GM13977 (cell line): ENCODE results near the gene MPC2.

Experiments used
- DNase-seq: peaks from one replicate; pipeline ENCODE4 v3.0.0; 2012; ENCODE audit warnings: low spot score
- in situ Hi-C: fragments of 300-500 bp; cut with MboI; formaldehyde crosslinking; loops from one replicate; pipeline ENCODE4 v1.12.0; 2022; ENCODE audit warnings: low sequenced_read_pairs, low pct_unique_long_range_greater_than_20kb, mixed read lengths, inconsistent platforms; ENCODE audit not compliant: unreplicated experiment
- TF ChIP-seq, protein P1 (sequence below): IDR thresholded peaks from 2 replicates; pipeline ENCODE4 v1.5.1; 2012; ENCODE audit warnings: mild to moderate bottlenecking, control low read depth; ENCODE audit not compliant: insufficient read depth; ENCODE audit errors: extremely low read depth, missing control alignments

MPC2 gene

DNA sequence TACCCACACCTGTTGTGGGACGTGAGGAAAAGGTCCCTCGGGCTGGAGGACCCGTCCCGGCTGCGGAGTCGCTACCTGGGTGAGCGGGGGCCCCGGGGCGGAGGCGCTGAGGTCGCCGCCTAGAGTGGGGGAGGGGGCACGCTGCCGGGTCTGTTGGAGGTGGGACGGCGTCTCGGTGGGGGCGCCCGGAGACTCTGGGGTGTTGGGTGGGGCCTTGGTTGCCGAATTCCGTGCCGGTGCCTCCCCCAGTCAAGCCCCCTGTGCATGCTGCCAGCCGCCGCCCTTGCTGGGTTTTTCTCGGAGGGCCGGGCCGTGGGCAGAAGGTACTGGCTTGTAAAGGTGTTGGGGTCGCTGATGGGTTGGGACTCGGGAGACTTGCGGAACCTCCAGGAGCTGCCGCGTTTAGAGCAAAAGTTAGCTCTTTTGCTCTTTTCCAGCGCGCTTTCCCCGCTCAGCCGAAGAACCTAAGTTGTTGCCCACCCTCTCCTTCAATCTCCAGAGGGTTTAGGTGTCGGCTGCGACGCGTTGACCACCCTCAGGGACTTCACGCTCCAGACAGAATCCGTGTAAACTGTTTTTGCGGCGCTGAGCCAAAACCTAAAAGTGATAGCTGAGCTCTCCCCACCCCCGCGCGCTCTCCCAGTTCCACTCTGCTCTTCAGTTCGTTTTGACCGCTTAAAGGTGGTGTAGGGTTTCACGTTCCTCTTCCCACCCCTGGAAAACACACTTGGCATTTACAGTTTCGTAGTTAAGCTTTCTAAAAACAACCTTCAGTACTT, at the start of gene MPC2:
Gene MPC2 (minus strand): TSS at position 143 of the 779 bp plus-strand sequence. CDS start 1,231 bp downstream, outside the sequence.
- TF ChIP-seq, protein P1, sequence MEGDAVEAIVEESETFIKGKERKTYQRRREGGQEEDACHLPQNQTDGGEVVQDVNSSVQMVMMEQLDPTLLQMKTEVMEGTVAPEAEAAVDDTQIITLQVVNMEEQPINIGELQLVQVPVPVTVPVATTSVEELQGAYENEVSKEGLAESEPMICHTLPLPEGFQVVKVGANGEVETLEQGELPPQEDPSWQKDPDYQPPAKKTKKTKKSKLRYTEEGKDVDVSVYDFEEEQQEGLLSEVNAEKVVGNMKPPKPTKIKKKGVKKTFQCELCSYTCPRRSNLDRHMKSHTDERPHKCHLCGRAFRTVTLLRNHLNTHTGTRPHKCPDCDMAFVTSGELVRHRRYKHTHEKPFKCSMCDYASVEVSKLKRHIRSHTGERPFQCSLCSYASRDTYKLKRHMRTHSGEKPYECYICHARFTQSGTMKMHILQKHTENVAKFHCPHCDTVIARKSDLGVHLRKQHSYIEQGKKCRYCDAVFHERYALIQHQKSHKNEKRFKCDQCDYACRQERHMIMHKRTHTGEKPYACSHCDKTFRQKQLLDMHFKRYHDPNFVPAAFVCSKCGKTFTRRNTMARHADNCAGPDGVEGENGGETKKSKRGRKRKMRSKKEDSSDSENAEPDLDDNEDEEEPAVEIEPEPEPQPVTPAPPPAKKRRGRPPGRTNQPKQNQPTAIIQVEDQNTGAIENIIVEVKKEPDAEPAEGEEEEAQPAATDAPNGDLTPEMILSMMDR = no peak
- peak; percentile 71 for DNase-seq
- in situ Hi-C loops = no loop called here

DNA sequence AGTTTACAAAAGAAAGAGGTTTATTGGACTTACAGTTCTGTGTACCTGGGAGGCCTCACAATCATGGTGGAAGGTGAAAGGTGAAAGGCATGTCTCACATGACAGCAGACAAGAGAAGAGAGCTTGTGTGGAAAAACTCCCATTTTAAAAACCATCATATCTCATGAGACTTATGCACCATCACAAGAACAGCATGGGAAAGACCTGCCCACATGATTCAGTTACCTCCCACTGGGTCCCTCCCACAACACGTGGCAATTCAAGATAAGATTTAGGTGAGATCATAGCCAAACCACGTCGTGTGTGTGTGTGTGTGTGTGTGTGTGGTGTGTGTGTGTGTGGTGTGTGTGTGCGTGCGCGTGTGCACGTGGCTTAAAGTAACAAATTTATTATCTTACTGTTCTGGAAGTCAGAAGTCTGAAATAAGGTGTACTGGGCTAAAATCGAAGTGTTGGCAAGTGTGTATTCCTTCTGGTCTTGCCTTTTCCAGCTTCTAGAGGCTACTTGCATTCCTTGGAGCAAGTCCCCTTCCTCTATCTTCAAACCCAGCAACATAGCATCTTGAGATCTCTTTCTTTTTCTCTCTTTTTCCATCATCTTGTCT, 48.1 kb upstream of the MPC2 start:
- TF ChIP-seq, protein P1 = no peak
- in situ Hi-C loops = no loop called here
- DNase-seq = no peak

DNA sequence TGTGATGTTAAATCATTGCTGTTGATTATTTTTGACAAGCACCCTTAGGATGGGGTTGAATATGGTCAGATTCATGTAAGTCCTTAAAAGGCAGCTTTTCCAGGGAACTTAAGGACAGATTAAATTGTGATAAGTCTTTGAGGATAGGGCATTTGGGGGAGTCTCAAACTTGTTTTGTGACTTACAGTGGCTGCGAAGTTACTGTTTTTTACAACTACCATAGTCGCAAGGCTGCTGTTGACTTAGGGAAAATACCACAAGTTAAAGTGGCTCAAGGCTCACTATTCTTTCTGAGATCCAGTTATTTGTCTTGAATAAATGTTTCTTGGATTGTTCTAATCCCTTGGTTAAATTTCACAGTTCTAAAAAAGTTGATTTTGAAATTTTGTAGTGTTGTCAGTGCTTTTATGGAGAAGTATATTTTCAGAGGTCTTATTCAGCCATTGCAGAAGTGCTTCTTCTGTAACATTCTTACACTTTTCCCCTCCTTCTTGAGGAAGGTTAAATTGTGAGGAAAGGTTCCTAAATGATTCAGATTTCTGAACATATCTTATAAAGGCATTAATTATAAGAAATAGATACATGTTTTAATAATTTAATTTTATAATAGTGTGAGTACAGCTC, 47.0 kb upstream of the MPC2 start:
- TF ChIP-seq, protein P1 = no peak
- in situ Hi-C loops = no loop called here

DNA sequence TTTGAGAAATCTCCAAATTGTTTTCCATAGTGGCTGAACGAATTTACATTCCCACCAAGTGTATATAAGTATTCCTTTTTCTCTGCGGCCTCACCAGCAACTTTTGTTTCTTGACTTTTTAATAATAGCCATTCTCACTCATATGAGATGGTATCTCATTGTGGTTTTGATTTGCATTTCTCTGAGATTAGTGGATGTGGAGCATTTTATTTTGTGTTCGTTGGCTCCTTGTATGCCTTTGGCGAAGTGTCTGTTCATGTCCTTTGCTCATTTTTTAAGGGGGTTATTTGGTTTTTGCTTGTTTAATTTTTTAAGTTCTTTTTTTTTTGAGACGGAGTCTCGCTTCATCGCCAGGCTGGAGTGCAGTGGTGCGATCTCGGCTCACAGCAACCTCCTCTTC, 45.1 kb upstream of the MPC2 start:
- TF ChIP-seq, protein P1 = no peak
- in situ Hi-C loops = no loop called here
- DNase-seq = no peak

More for the DNA sequence above, 47.0 kb upstream of the MPC2 start:
- no peak for DNase-seq

DNA sequence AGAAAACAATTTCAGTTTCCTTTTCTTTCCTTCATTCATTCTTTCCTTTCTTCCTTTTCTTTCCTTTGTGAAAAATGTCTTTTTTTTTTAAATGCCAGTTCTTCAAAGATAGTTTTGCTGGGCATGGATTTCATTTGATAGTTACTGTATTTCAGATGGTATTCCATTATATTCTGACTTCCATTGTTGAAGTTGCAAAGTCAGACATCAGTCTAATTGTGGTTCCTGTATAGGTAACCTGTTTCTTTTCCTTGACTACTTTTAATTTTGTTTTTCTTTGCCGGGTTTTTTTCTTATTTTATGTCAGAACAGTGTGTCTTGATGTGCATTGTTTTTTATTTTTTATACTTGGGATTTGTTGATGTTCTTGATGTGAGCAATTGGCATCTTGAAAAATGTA, 40.4 kb upstream of the MPC2 start:
- DNase-seq = no peak
- TF ChIP-seq, protein P1 = no peak
- in situ Hi-C loops = no loop called here

DNA sequence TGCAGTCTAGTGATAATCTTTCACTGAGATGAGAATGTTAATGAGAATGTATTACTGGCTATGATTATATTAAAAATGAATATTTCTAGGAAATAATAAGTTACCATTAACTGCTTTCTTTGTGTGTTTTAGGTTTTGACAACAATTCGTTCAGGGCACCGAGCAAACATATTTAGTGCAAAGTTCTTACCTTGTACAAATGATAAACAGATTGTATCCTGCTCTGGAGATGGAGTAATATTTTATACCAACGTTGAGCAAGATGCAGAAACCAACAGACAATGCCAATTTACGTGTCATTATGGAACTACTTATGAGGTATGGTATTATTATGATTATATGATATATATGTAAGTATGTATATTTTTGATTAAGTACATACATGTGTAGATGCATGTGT, 37.8 kb upstream of the MPC2 start:
- TF ChIP-seq, protein P1 = no peak
- in situ Hi-C loops = no loop called here
- DNase-seq = no peak
